Muscle of arm (tissue), 12 donors: ENCODE data around the gene FAR1. TPM values are rescaled to one million over a fixed set of nuclear protein-coding genes. Genes with fewer than 3 reads are reported as not detected.

Experiments used
- DNase-seq: peaks from one replicate; pipeline ENCODE4 v3.0.0-alpha.2; 2013
- polyA plus RNA-seq, 12 donors: library from polyadenylated mRNA; unstranded; fragments of 120-200 nt; gene quantifications; one replicate each; pipeline ENCODE4 v1.2.1, GENCODE V29; 2013; ENCODE audit not compliant: insufficient read length in 12 of 12

The FAR1 gene
- polyA plus RNA-seq, 12 donors: 37.3 to 72.5 (median 53.8) TPM; not detected in 1

- peak; percentile 29 for DNase-seq
Observed at GRCh38 chr11:13668957-13669521, 571 bp downstream of the FAR1 start.

GRCh38 chr11:13669544-13670488 lies 1.3 kb downstream of the FAR1 start:
- no peak for DNase-seq

GRCh38 chr11:13672576-13673210 lies 4.2 kb downstream of the FAR1 start:
- no peak for DNase-seq

- no peak for DNase-seq
Observed at GRCh38 chr11:13674799-13675509, 6.5 kb downstream of the FAR1 start.

GRCh38 chr11:13676576-13676975 lies 8.1 kb downstream of the FAR1 start:
- no peak for DNase-seq

DNA sequence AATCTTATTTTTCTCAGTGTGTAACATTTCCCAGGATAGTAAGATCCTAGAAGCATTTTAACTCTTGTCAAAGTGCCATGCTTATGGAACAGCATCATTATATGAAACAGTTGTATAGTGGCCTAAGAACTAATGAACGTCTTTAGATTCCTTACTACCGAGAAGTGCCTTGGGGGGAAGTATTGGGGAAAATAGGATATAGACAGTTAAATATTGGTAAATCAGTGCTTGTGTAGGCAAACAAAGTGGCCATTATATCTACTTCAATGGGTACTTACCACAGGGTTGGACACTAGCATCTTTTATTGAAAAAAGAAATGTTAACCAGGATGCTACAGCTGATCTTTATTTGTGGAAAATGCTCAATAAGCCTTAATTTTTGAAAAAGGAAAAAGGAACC lies 11.3 kb downstream of the FAR1 start:
- DNase-seq: no peak

DNA sequence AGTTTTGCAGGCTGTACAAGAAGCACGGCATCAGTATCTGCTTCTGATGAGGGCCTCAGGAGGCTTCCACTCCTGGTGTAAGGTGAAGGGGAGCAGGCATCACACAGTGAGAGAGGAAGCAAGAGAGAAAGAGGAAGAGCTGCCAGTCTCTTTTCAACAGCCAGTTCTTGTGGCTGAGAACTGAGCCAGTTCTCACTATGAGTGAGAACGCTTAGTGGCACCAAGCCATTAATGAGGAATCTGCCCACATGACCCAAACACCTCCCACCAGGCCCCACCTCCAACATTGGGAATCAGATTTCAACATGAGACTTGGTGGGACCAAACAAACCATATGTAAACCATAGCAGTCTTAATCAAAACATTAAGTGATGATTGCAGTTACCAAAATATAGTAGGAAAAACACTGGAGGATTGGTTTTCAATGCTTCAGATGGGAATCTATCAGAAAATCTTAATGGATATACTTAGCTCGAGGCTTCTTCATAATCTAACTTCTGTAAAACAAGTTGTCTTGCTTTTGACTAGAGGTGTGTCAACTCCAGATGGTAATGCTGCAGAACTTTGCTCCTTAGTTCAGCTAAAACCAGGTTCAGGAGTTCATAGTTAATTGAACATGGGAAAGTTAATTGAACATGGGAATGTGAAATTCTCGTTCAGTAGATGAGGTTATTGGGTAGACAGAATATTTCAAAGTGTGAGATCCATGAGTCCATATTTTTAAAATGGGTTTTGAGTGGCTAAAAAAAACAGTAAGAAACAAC lies 12.2 kb downstream of the FAR1 start:
- DNase-seq: no peak

DNA sequence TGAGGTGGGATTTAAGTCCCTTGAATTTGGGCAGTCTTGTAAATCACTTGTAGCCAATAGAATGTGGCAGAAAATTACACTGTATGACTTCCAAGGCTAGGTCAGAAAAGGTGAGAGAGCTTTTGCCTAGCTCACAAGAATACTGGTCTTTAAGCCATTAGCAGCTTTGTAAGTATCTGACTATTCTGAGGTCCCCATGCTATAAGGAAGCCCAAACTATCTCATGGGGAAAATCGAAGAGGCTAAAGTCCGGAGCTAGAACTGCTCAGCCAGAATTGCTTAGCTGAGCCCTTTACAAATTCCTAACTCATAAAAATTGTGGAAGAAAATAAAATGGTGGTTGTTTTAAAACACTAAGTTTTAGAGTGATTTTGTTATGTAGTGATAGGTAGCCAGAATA lies 13.0 kb downstream of the FAR1 start:
- no peak for DNase-seq

DNA sequence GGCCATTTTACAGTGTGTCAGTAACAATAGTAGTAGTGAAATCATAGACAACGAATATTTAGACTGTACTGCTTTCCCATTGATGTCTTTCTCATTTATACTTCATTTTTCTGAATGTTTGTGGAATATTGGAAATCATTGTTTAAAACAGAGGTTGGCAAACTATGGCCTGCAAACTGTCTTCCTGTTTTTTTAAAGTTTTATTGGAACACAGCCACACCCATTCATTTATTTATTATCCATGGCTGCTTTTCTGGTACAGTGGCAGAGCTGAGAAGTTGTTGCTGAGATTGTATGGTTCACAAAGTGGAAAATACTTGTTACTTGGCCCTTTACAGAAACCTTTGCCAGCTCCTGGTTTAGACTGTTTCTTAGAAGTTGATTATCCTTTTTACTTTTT lies 13.7 kb downstream of the FAR1 start:
- no peak for DNase-seq

DNA sequence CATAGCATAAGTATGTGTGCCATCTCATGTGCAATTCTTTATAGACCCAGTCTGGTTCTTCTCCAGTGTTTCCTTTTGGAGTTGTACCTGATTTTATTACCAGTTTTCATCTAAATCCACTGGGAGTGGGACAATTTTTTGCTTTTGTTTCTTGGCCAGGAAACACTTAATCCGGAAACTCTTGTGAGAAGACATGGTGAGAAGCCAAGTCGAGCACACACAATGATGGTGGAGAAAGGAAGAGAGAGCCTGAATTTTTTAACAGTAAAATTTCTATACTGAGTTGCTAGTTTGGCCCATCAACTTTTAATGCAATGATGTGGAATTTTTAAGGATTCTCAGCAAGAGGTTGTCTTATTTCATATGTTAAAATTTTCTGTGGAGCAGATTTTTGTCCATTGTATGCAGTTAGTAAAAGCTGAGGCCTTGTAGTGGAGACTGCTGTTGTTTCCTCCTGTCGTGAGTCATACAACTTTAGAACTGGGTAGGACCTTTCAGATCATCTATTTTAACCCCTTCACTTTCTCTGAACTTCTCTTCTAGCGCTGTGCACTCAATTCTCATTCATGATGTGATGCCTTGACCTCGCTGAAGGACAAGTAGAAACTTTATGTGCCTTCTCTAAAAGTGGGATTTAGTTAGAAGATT lies 17.1 kb downstream of the FAR1 start:
- no peak for DNase-seq

DNA sequence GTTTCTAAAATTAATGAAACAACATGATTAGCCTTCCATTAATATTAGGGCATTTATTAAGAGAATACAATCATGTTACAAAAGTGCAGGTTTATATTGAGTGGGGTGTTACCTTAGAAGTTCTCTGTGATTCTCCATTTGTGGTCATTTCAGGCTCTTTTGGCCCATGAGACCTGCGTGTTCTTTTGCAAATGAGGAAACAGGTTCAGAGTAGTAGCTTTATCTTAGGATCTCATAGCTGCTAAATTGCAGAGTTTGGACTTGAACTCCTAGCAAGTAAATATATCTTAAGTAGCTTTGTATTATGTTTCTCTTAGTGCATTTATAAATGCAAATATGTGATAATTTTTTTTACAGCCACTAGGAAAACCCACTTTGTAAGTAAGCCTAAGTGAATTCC lies 18.3 kb downstream of the FAR1 start:
- DNase-seq: no peak

DNA sequence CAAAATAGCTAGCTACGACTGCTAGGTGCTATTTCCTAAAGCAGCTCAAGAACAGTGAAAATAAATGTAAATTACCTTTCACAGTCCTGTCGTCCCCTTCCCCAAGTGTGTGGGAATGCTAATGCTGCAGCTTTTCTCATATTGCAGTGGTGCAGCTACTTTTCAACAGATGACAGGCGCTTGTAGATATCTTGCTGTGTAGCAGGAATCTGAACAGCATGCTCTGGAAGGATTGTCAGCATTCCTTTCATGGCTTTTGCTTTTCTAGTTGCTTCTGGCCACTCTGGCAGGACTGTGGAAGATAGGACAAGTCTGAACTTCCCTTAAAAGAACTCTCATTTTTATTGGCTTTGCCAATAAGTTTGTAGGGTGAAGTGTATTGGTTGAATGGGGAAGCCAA lies 18.8 kb downstream of the FAR1 start:
- DNase-seq: no peak

- DNase-seq: no peak
Observed at GRCh38 chr11:13691286-13691899, 22.9 kb downstream of the FAR1 start.

DNA sequence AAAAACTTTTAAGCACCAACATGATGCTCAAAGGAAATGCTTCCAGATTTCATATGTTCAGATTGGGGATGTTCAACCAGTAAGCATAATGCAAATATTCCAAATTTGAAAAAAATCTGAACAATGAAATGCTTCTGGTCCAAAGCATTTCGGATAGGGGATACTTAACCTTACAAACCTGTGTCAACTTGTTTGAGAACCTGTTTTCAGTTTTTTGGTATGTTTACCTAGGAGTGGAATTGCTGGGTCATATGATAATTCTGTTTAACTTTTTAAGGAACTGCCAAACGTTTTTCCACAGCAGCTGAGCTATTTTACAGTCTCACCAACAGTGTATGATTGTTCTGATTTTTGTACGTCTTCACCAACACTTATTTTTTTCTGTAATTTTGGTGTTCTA lies 23.7 kb downstream of the FAR1 start:
- DNase-seq: no peak

GRCh38 chr11:13694115-13694514 lies 25.6 kb downstream of the FAR1 start:
- DNase-seq: no peak

DNA sequence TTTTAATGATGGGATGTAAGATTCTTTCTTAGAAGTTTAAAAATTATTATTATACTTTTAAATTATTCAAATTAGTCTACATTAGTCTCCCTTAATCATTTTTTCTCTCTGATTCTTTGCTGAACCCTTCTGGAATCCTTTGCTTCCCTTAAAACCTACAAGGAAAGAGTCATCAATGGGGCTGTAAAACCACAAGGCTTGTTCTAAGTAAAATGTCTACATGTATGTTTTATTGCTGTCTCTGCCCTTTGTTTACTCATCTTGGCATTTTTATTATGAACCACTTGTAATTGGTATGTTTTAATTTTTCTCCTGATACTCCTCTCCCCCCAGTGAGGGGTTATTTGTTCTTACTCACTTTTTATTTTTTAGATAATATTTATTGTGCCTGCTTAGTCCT lies 27.4 kb downstream of the FAR1 start:
- DNase-seq: no peak

GRCh38 chr11:13697710-13698109 lies 29.2 kb downstream of the FAR1 start:
- DNase-seq: no peak

GRCh38 chr11:13698132-13698531 lies 29.7 kb downstream of the FAR1 start:
- no peak for DNase-seq

DNA sequence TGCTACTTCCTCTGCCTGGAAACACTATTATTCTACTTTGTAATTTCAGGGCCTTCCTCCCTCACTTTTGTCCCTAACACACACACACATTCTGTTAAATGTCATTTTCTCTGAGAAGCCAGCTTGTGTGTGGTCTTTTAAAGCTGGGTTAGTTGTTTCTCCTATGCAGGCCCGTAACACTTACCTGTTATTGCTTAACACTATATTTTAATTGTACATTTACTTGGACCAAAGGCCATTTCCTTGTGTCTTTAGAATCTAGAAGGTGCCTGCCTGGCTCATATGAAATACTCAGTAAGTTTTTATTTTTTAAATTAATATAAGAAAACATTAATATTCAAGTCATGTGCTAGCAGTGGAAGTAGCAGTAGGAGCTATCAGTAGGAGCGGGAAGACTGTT lies 30.6 kb downstream of the FAR1 start:
- no peak for DNase-seq

GRCh38 chr11:13699870-13700269 lies 31.4 kb downstream of the FAR1 start:
- no peak for DNase-seq

GRCh38 chr11:13701506-13701905 lies 33.0 kb downstream of the FAR1 start:
- no peak for DNase-seq
